Right atrium auricular region (tissue), 2 donors: ENCODE measurements around the gene NAMPT. TPM values are rescaled to one million over a fixed set of nuclear protein-coding genes. Genes with fewer than 3 reads are reported as not detected.

Source experiments
- DNase-seq: peaks from one replicate; pipeline ENCODE4 v3.0.0-alpha.2; 2019; ENCODE audit warnings: low spot score
- H3K27ac ChIP-seq, 2 donors: fragments of 200-600 bp; sonication (generic); 1 replicate in 1 of 2; 2 replicates in 1 of 2; pipeline ENCODE4 v1.5.1; 2016 to 2019
- H3K27me3 ChIP-seq, 2 donors: fragments of 200-600 bp; sonication (generic); one replicate each; pipeline versions ENCODE4 v1.5.1 to v1.6.0; 2017 to 2019
- H3K36me3 ChIP-seq: fragments of 200-600 bp; sonication (generic); one replicate; pipeline ENCODE4 v1.5.1; 2016
- H3K4me1 ChIP-seq, 2 donors: fragments of 200-600 bp; sonication (generic); one replicate each; pipeline versions ENCODE4 v1.5.1 to v1.6.0; 2017 to 2019
- H3K4me3 ChIP-seq, 2 donors: fragments of 200-600 bp; sonication (generic); 1 replicate in 1 of 2; 2 replicates in 1 of 2; pipeline ENCODE4 v1.5.1; 2017 to 2019; ENCODE audit warnings: mild to moderate bottlenecking in 1 of 2, moderate library complexity in 1 of 2
- H3K9me3 ChIP-seq, 2 donors: fragments of 200-600 bp; sonication (generic); one replicate each; pipeline ENCODE4 v1.5.1; 2019
- CTCF ChIP-seq, 2 donors: fragments of 200-600 bp; sonication (generic); IDR thresholded peaks; one replicate each; pipeline ENCODE4 v1.5.1; 2019; ENCODE audit warnings: antibody characterized with exemption in 2 of 2
- total RNA-seq, 2 donors: library from RNA; depleted of rRNA; stranded (reverse); fragments of >200 nt; gene quantifications; one replicate each; pipeline ENCODE4 v1.1.0, GENCODE V29; 2016

Gene NAMPT
- total RNA-seq, 2 donors from 2014 or later = 143 to 194 TPM

GRCh38 chr7:106199813-106200364 is 84.9 kb downstream of the NAMPT start:
- H3K4me3 ChIP-seq = no peak overlapping the region
- no peaks in the 10 kb centered on the region for H3K36me3 ChIP-seq
- H3K4me1 ChIP-seq = peaks cover 0 to 19% of the 10 kb centered on the region in 2 donors
- no peaks in the 10 kb centered on the region for H3K27me3 ChIP-seq
- no peak for DNase-seq
- H3K9me3 ChIP-seq = no peaks in the 10 kb centered on the region
- no peak for TF ChIP-seq CTCF (IDR thresholded peaks at IDR 0.05)
- H3K27ac ChIP-seq = peak overlapping the region in 1 of 2 donors; percentile 62

- Histone ChIP-seq H3K36me3 (no peaks in the 10 kb centered on the region), H3K4me1 (peaks cover 0 to 19% of the 10 kb centered on the region in 2 donors), H3K9me3 (no peaks in the 10 kb centered on the region), H3K4me3 (no peak overlapping the region), H3K27me3 (no peaks in the 10 kb centered on the region), H3K27ac (peak overlapping the region in 1 of 2 donors; percentile 62)
- no peak for DNase-seq
- no peak for TF ChIP-seq CTCF (IDR thresholded peaks at IDR 0.05)
Measured at GRCh38 chr7:106199024-106199423, 85.8 kb downstream of the NAMPT start.

Other genes with a start within 250 kb of the NAMPT start
- 10 to 100 TPM; 68.5 to 89.1 TPM for gene SYPL1, start 172.7 kb downstream of the NAMPT start, total RNA-seq